ENCODE measurements around the gene TRIM7.

- TF ChIP-seq CTCF (IDR thresholded peaks at IDR 0.05; ENCODE audit: poor library complexity, severe bottlenecking) (no peak), REST (IDR thresholded peaks at IDR 0.05; ENCODE audit: borderline replicate concordance) (no peak)
Observed at GRCh38 chr5:181215997-181216989, 11.3 kb upstream of the TRIM7 start.

Measured in neural cell (in vitro differentiated cells).